Measurements from ENCODE around the gene ITGB4. TPM values are rescaled to one million over a fixed set of nuclear protein-coding genes. Genes with fewer than 3 reads are reported as not detected.

The ITGB4 gene
- total and polyA plus RNA-seq, 2 donors (not counting 3 experiments of a cell fraction or from before 2014, with no cell fraction given): 4.2 to 6.7 TPM

DNA sequence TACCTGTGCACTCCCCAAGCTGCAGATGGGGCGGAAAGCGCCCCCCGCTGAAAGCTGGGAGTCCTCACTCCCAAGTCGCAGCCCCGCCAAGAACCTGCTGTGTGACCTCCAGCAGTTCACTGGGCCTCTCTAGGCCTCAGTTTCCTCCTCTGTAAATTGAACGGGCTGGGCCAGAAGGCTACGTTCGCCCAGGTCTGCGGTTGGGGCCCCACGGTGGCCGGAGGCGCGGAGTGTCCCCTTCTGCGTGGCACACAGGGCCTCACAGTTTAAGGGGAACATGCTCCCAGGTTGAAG, 43.1 kb downstream of the ITGB4 start:
- H3K79me2 ChIP-seq (ENCODE audit: control insufficient read depth, insufficient read depth, low read length): no peaks in the 10 kb centered on the region
- TF ChIP-seq POLR2AphosphoS5 (IDR thresholded peaks at IDR 0.05; ENCODE audit: insufficient read depth, low read depth, low read length): no peak
- TF ChIP-seq, protein P1, sequence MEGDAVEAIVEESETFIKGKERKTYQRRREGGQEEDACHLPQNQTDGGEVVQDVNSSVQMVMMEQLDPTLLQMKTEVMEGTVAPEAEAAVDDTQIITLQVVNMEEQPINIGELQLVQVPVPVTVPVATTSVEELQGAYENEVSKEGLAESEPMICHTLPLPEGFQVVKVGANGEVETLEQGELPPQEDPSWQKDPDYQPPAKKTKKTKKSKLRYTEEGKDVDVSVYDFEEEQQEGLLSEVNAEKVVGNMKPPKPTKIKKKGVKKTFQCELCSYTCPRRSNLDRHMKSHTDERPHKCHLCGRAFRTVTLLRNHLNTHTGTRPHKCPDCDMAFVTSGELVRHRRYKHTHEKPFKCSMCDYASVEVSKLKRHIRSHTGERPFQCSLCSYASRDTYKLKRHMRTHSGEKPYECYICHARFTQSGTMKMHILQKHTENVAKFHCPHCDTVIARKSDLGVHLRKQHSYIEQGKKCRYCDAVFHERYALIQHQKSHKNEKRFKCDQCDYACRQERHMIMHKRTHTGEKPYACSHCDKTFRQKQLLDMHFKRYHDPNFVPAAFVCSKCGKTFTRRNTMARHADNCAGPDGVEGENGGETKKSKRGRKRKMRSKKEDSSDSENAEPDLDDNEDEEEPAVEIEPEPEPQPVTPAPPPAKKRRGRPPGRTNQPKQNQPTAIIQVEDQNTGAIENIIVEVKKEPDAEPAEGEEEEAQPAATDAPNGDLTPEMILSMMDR (IDR thresholded peaks at IDR 0.05; ENCODE audit: extremely low read depth in 1 of 2, insufficient read depth in 1 of 2, low read depth in 1 of 2, low read length in 2 of 2): peak in 1 of 2 donors; percentile 55
- TF ChIP-seq MYC (IDR thresholded peaks at IDR 0.05; ENCODE audit: low read depth, low read length): no peak
- no peak for TF ChIP-seq EZH2 (IDR thresholded peaks at IDR 0.05; ENCODE audit: borderline replicate concordance, low read depth, low read length, severe bottlenecking)
- dilution Hi-C loops (cut with MboI; ENCODE audit: extremely low pct_ligation_motif_present, low sequenced_read_pairs) (no loop called here), intact Hi-C loops (cut with micrococcal nuclease) (loop anchor here (1.0 kb wide), 1 partner anchor 63 kb away; no protein-coding TSS in a partner anchor)
- peaks cover 11% of the 10 kb centered on the region for H3K4me1 ChIP-seq (ENCODE audit: control insufficient read depth, extremely low read depth, insufficient read depth, low read length)
- FAIRE-seq (no peak), DNase-seq (ENCODE audit: low read depth, low spot score) (no peak)
- peak overlapping the region; percentile 94 for H2AFZ ChIP-seq (ENCODE audit: low read depth, low read length)
- BruUV-seq (replicated peaks): no TSS peak
- peak overlapping the region; percentile 69 for H3K9ac ChIP-seq (replicated peaks; ENCODE audit: extremely low read depth, insufficient read depth, low read length)
- no peaks in the 10 kb centered on the region for H3K9me3 ChIP-seq (replicated peaks; ENCODE audit: control insufficient read depth, insufficient read depth, low read length)
- no peaks in the 10 kb centered on the region for H4K20me1 ChIP-seq (replicated peaks; ENCODE audit: control insufficient read depth, extremely low read depth, insufficient read depth, low read length)
- H3K9me1 ChIP-seq (replicated peaks; ENCODE audit: control insufficient read depth, extremely low read depth, insufficient read depth, low read length): no peaks in the 10 kb centered on the region
- H3K27me3 ChIP-seq (ENCODE audit: control insufficient read depth in 2 of 2, insufficient read depth in 2 of 2, low read length in 2 of 2): no peaks in the 10 kb centered on the region
- H3K4me3 ChIP-seq (replicated peaks in 1 of 3; ENCODE audit: insufficient read depth in 1 of 3, low read depth in 1 of 3, low read length in 3 of 3): peak overlapping the region; percentile 44 to 62 (median 53)
- H3K36me3 ChIP-seq (ENCODE audit: control insufficient read depth in 2 of 2, extremely low read depth in 1 of 2, insufficient read depth in 2 of 2, low read length in 2 of 2): no peaks in the 10 kb centered on the region
- ChIA-PET CTCF (interaction anchor here (0.6 to 4.8 kb wide), 22 partner anchors 9 to 132 kb away, joined by 3 to 27 read pairs (median 6); partner anchors contain the start of genes TRIM47 and TRIM65), POLR2A (interaction anchor here (1.4 to 3.0 kb wide), 3 partner anchors 11 to 65 kb away, joined by 4 to 24 read pairs (median 19); a partner anchor contains a TSS)
- H3K4me2 ChIP-seq (ENCODE audit: insufficient read depth, low read length): peak overlapping the region; percentile 77
- no peak overlapping the region for H3K27ac ChIP-seq (ENCODE audit: insufficient read depth, low read depth, low read length)
